ENCODE data around the gene LARP7.
A peak's percentile ranks its signal among the peaks of the same experiment; 100 is the strongest.
"Not testable (repeated sequence)": the region's sequence is repeated elsewhere in the genome, so short reads cannot be mapped to it uniquely, and the experiment has no call there.

LARP7 gene

GRCh38 chr4:112650332-112650731 lies 13.4 kb downstream of the LARP7 start:
- no peak for DNase-seq (ENCODE audit: low spot score)

- DNase-seq (ENCODE audit: low spot score), result no peak
Measured at GRCh38 chr4:112651641-112652040, 14.7 kb downstream of the LARP7 start.

- DNase-seq (ENCODE audit: low spot score), result no peak
Measured at GRCh38 chr4:112652216-112652615, 15.3 kb downstream of the LARP7 start.

GRCh38 chr4:112655270-112655669 lies 18.3 kb downstream of the LARP7 start:
- no peak for DNase-seq (ENCODE audit: low spot score)

DNA sequence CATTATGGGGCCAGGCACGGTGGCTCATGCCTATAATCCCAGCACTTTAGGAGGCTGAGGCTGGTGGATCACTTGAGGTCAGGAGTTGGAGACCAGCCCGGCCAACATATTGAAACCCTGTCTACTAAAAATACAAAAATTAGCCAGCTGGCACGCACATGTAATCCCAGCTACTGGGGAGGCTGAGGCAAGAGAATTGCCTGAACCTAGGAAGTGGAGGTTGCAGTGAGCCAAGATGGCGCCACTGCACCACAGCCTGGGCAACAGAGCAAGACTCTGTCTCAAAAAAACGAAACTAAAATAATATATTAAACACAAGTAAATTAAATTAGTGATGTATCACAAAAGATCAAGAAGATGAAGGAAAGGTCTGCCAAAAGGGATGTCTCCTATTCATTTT lies 19.2 kb downstream of the LARP7 start:
- not testable (repeated sequence) for DNase-seq (ENCODE audit: low spot score)

DNA sequence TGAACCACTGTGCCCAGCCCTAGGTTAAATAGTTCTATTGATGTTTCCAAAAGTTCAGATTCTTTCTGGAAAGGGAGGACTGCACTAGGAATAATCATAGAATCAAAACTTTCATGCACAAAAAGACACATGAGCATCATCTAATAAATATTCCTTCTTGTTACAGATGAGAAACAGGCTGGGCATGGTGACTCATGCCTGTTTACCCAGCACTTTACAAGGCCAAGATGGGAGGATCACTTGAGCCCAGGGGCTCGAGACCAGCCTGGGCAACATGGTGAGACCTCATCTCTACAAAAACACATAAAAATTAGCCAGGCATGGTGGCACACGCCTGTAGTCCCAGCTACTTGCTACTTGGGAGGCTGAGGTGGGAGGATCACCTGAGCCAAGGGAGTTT lies 27.7 kb downstream of the LARP7 start:
- no peak for DNase-seq (ENCODE audit: low spot score)

GRCh38 chr4:112668131-112668530 lies 31.2 kb downstream of the LARP7 start:
- no peak for DNase-seq (ENCODE audit: low spot score)

DNA sequence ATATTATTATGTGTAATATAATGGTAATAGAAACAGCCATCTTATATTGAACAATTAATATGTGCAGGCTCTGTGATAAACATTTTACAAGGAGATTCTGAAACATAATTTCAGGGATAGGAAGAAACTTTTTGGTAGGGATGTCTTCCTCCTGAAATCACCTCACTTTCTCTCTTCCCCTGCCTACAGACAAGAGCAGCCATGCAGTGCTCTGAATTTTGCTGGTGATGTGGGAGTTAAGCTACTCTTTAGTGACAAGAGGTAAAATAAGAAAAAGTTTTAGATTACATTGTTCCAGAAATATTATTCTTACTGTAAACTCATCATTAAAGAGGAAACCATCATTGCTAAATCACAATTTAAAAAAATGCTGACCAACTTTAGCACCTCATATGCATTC lies 36.1 kb downstream of the LARP7 start:
- no peak for DNase-seq (ENCODE audit: low spot score)

- DNase-seq (ENCODE audit: low spot score), result no peak
Measured at GRCh38 chr4:112673686-112674085, 36.7 kb downstream of the LARP7 start.

DNA sequence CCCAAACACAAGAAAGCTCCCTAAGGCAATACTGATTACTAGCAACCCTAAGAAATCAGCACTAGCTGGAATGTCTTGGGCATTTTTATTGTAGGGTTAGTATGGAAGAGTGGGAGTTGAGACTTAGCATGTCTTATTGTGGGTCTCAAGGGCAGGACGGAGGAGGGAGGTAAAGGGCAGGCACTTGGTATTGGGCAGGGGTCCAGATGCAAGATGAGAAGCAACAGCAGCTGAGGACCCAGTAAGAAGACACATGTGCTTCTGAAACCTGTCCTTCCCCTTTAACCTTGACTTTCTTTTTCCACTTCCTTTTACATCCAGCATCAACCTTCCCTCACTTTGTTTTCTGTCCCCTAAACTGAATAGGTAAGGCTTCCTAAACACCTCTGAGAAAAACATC lies 37.4 kb downstream of the LARP7 start:
- no peak for DNase-seq (ENCODE audit: low spot score)

DNA sequence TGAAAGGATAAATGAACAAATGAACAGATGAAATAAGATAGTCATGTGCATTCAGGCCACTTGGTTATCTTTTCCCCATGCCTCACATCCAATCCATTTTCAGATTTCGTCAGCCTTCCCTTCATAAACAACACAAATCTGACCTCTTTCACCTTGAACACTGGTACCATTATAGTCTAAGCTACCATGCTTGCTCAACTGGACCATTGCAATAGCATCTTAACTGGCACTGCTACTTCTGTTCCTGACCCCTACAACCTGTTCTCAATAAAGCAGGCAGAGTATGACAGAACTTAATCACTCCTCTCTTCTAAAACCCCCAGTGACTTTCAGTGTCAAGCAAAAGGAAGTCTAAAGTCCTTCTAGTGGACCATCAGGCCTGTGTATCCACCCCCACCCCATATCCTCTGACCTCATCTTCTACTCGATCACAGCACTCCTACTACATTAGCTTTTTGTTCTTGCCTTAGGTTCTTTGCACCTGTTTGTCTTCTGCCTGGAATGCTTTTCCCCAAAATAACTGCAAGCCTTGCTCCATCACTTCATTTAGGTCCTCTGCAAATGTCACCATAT lies 40.7 kb downstream of the LARP7 start:
- no peak for DNase-seq (ENCODE audit: low spot score)

GRCh38 chr4:112680996-112681395 lies 44.1 kb downstream of the LARP7 start:
- no peak for DNase-seq (ENCODE audit: low spot score)

GRCh38 chr4:112693507-112693906 lies 56.6 kb downstream of the LARP7 start:
- DNase-seq (ENCODE audit: low spot score), result no peak

- no peak for DNase-seq (ENCODE audit: low spot score)
Measured at GRCh38 chr4:112700679-112701078, 63.7 kb downstream of the LARP7 start.

GRCh38 chr4:112702892-112703291 lies 65.9 kb downstream of the LARP7 start:
- no peak for DNase-seq (ENCODE audit: low spot score)

DNA sequence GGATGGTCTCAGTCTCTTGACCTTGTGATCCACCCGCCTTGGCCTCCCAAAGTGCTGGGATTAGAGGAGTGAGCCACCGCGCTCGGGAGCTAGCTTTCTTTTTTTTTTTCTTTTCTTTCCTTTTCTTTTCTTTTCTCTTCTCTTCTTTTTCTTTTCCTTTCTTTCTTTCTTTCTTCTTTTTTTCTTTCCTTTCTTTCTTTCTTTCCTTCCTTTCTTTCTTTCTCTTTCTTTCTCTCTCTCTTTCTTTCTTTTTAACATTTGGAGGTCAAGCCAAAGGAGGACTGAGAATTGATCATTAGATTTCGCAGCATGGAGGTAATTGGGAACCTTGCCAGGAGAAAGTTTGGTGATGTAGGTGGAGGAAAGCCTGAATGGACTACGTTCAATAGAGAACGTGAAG lies 67.4 kb downstream of the LARP7 start:
- no peak for DNase-seq (ENCODE audit: low spot score)

- DNase-seq (ENCODE audit: low spot score), result peak; percentile 57
Measured at GRCh38 chr4:112704991-112705845, 68.3 kb downstream of the LARP7 start.

DNA sequence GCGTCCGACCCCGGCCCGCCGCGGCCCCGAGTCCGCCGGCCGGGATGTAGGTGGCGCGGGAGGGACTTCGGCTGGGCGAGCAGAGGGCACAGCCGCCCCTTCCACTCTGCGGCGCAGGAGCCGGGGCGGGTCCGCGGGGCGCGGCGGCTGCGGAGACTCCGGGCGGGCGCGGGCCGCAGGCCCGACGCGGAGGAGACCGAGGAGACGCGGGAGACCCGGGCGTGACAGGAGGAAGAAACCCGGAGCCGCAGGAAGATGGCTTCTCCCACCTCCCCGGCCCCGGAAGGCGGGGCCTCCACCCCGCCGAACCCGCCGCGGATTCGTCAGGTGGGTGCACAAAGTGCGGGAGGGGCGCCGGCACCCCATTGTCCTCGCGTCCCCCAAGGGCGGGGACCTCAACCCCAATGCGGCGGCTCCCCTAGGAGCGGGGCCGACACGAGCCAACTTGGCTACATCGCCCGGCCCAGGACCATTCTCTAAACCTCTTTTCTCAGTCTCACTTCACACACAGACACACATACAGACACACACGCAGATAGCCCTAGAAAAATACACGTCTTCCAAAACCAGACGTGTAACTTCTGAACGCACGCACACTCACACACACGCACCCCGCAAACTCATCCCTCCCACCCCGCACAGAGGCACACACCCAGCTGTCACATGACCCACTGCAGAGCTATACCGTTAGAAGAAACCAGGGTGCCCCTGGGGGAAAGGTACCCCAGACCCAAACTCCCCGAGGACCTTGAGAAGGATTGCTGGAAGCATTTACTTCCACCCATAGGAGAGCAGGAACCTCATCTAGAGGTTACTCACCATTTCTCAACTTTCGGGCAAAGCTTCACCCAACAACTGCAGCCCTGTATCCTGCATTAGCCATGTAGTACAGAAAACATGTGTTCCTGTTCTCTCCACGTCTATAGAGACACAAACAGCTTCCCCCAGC lies 69.2 kb downstream of the LARP7 start:
- peak; percentile 37 for DNase-seq (ENCODE audit: low spot score)

DNA sequence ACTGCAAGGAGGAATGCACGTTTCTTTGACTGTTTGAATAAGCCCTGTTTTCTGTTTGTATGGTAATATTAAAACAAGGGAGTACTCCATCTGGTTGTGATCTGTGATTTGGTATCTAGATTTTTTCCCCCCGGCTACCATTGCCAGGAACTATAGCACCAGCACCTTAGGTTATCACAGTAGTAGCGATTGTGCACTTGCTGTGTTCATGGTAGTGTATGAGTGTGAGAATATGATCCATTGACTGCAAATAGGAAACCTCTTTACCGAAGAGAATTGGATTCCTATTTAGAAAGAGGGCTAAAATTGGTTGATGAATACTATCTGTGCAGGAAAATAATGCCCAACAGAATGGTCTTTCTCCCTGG lies 69.9 kb downstream of the LARP7 start:
- peak; percentile 9 for DNase-seq (ENCODE audit: low spot score)
